ENCODE results near the gene CPNE7.

CPNE7 gene

DNA sequence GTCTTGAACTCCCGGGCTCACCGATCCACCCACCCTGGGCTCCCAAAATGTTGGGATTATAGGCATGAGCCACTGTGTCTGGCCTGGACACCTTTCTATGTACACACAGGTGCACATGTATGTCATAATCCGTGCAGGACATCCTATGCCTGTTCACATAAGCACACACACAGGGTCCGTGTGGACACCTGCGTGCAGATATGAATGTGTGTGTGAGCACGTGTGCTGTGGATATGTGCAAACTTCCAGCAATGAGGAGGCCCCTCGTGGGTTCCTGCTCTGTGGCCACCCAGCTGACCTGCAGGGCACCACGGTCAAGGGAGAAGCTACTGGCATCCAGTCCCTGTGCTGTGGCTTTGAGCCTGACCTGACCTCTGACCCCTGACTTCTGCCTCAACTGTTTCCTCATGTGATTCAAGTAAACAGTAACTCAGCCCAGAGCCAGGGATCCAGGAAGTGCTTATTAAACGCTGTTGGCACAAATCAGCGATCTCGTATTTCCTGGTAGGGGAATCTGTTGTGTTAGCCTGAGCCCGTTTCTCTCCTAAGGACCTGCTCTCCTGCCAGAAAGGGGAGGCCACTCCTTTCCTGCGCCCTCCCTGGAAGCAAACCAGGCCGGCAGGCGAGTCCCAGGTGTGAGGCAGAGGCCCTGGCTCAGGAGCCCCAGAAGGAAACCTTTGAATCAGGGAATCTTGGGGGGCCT, 6.5 kb downstream of the CPNE7 start:
- DNase-seq (ENCODE audit: low spot score), result no peak
- in situ Hi-C loops (cut with MboI; ENCODE audit: low sequenced_read_pairs, unreplicated experiment), result no loop called here
- TF ChIP-seq, protein P1, sequence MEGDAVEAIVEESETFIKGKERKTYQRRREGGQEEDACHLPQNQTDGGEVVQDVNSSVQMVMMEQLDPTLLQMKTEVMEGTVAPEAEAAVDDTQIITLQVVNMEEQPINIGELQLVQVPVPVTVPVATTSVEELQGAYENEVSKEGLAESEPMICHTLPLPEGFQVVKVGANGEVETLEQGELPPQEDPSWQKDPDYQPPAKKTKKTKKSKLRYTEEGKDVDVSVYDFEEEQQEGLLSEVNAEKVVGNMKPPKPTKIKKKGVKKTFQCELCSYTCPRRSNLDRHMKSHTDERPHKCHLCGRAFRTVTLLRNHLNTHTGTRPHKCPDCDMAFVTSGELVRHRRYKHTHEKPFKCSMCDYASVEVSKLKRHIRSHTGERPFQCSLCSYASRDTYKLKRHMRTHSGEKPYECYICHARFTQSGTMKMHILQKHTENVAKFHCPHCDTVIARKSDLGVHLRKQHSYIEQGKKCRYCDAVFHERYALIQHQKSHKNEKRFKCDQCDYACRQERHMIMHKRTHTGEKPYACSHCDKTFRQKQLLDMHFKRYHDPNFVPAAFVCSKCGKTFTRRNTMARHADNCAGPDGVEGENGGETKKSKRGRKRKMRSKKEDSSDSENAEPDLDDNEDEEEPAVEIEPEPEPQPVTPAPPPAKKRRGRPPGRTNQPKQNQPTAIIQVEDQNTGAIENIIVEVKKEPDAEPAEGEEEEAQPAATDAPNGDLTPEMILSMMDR (IDR thresholded peaks at IDR 0.05; ENCODE audit: borderline replicate concordance, control extremely low read depth, extremely low read depth, insufficient read depth, missing control alignments), result no peak

DNA sequence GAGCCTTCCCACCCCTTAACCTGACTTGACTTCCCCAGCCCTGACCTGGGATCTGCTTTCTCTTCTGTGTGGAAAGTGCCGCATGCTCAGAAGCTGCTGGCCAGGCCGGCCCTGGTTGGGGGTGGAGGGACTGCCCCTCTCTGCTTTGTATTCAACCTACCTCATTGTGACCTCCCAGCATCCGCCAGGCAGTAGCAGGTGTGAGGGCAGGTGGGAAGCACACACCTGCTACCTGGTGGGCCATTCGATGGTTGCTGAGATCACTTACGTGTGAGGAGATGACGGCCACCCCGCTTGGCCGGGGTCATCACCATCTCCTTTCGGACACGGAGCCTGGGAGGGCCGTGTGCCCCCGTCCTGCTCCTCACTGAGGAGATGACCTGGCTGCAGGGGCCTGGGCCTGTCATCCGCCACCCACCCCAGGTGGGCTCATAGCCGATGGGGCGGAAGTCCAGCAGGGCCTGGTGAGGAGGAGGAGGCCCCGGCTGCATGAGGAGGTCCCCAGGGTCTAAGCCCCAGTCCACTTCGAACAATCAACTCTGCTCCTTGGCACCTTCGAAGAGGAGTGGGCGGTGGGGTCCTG, 7.1 kb downstream of the CPNE7 start:
- DNase-seq (ENCODE audit: low spot score), result no peak
- TF ChIP-seq, protein P1 (IDR thresholded peaks at IDR 0.05; ENCODE audit: borderline replicate concordance, control extremely low read depth, extremely low read depth, insufficient read depth, missing control alignments), result no peak
- in situ Hi-C loops (cut with MboI; ENCODE audit: low sequenced_read_pairs, unreplicated experiment), result no loop called here

DNA sequence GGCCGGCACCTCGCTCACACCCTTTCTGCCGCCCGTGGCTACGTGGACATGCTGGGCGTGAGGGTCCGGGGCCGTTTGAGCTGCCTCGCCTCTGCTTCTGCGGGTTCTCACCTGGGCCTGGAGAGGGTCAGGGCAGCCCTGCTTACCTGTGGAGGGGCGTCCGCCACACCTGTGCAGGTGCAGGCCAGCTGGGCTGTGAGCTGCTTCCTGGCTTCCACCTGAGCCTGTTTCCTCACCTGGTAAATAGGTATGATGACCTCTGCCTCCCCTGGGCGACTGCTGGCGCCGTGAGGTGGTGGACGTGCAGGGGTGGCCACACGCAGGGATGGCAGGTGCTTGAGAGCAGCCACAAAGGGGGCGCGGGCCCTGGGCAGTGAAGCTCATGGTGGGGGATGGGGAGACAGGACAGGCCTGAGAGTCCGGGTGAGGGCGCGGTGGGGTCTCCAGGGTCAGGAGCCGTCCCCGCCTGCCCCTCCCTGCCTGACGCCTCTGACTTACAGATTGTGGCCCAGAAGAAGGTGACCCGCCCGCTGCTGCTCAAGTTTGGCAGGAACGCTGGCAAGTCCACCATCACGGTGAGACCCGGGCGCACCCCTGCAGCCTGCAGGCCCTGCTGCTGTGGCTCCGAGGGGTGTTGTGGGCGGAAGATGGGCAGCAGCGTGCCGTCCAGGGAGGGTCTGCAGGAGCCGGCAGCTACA, 7.8 kb downstream of the CPNE7 start:
- no peak for DNase-seq (ENCODE audit: low spot score)
- TF ChIP-seq, protein P1 (IDR thresholded peaks at IDR 0.05; ENCODE audit: borderline replicate concordance, control extremely low read depth, extremely low read depth, insufficient read depth, missing control alignments), result no peak
- in situ Hi-C loops (cut with MboI; ENCODE audit: low sequenced_read_pairs, unreplicated experiment), result no loop called here

DNA sequence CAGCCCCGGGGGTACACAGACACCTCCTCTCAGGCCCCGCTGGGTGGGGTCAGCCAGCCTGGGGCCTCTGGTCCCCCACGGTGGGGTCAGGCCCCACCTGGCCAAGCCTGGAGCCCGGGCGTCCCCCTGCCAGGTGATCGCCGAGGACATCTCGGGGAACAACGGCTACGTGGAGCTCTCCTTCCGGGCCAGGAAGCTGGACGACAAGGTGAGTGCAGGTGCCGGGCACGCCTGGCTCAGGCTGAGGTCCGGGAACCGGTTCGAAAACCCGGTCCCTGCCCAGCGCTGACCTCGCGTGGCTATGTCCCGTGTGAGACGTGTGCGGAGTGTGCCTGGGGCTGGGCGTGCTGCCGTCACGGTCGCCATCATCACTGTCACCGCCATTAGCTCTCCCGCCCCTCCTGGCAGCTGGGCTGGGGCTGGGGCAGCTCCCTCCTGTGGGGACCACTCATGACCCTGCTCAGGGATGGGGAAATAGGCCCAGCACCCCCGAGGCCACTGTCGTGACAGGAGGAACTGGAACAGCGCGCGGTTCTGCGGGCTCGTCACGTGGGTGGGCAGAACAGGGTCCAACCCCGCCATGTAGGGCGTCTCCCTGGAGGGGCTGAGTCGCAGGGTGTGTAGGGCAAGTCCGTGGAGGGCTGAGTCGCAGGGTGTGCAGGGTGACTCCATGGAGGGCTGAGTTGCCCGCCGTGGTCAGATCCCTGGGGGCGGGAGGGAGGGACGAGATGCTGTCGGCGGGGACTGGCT, 8.5 kb downstream of the CPNE7 start:
- TF ChIP-seq, protein P1 (IDR thresholded peaks at IDR 0.05; ENCODE audit: borderline replicate concordance, control extremely low read depth, extremely low read depth, insufficient read depth, missing control alignments), result no peak
- no peak for DNase-seq (ENCODE audit: low spot score)
- in situ Hi-C loops (cut with MboI; ENCODE audit: low sequenced_read_pairs, unreplicated experiment), result no loop called here

DNA sequence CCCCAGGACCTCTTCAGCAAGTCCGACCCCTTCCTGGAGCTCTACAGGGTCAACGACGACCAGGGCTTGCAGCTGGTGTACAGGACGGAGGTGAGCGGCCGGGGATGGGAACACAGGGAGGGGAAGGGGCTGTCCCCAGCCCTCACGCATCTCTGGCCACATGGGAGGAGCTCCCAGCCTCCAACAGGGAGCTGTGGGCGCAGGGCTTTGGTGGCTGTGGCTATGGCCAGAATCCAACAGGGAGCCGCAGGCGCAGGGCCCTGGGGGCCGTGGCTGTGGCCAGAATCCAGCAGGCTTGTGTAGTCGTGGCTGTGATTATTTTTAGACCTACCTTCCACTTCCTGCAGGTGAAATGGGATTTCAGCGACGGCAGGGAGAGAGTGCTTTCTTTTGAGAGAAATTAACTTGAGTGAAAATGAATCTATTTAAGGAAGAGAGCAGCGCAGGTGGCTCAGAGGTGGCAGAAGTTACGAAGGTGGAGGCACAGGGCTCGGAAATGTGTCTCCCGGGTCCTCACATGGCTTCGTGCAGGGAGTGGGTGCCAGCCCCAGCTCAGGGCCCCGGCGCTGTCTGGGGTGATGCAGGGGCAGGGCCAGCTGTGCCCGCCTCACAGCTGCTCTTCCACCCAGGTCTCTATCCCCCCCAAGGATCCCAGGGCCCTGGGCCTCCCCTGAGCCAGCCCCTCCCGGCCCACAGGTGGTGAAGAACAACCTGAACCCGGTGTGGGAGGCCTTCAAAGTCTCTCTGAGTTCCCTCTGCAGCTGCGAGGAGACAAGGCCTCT, 9.4 kb downstream of the CPNE7 start:
- DNase-seq (ENCODE audit: low spot score), result no peak
- in situ Hi-C loops (cut with MboI; ENCODE audit: low sequenced_read_pairs, unreplicated experiment), result no loop called here
- TF ChIP-seq, protein P1 (IDR thresholded peaks at IDR 0.05; ENCODE audit: borderline replicate concordance, control extremely low read depth, extremely low read depth, insufficient read depth, missing control alignments), result no peak

DNA sequence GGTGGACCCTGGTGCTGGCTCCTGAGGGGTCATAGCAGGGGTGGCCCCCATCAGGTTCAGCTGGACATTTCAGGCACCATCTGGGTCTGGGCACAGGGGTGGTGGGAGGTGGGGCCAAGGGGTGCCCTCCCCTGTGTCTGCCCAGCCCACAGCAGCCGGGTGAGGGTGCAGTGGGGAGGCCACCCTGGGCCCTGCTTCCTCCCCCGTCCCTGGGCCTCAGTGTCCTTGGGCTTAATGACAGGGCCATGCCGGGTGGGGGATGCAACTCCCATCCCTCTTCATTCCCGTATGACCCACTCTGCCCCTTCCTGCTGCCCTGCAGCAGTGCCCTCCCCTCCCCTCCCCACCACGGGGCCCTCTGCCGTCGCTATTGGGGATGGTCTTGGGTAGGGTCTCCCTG, 10.7 kb downstream of the CPNE7 start:
- no peak for DNase-seq (ENCODE audit: low spot score)
- in situ Hi-C loops (cut with MboI; ENCODE audit: low sequenced_read_pairs, unreplicated experiment), result no loop called here
- TF ChIP-seq, protein P1 (IDR thresholded peaks at IDR 0.05; ENCODE audit: borderline replicate concordance, control extremely low read depth, extremely low read depth, insufficient read depth, missing control alignments), result no peak
